Stimulated activated CD4-positive, alpha-beta T cell treated with anti-CD3 and anti-CD28 coated beads, Interleukin-1b, Interleukin-23, amount 100 ng/mL, for 1 hour (primary cell): ENCODE data around the gene NCKAP5L.
"Not testable (repeated sequence)": the region's sequence is repeated elsewhere in the genome, so short reads cannot be mapped to it uniquely, and the experiment has no call there.

Experiments used
- DNase-seq, 2 donors: peaks; one replicate each; pipeline ENCODE4 v3.0.0-alpha.2; 2020; ENCODE audit warnings: low read depth in 2 of 2

NCKAP5L gene

GRCh38 chr12:49800421-49801140 lies 27.6 kb downstream of the NCKAP5L start:
- DNase-seq, result no peak

GRCh38 chr12:49798934-49799333 lies 29.3 kb downstream of the NCKAP5L start:
- DNase-seq, result no peak

GRCh38 chr12:49798248-49798647 lies 30.0 kb downstream of the NCKAP5L start:
- no peak for DNase-seq

GRCh38 chr12:49797449-49797776 lies 30.8 kb downstream of the NCKAP5L start:
- DNase-seq, result no peak

DNA sequence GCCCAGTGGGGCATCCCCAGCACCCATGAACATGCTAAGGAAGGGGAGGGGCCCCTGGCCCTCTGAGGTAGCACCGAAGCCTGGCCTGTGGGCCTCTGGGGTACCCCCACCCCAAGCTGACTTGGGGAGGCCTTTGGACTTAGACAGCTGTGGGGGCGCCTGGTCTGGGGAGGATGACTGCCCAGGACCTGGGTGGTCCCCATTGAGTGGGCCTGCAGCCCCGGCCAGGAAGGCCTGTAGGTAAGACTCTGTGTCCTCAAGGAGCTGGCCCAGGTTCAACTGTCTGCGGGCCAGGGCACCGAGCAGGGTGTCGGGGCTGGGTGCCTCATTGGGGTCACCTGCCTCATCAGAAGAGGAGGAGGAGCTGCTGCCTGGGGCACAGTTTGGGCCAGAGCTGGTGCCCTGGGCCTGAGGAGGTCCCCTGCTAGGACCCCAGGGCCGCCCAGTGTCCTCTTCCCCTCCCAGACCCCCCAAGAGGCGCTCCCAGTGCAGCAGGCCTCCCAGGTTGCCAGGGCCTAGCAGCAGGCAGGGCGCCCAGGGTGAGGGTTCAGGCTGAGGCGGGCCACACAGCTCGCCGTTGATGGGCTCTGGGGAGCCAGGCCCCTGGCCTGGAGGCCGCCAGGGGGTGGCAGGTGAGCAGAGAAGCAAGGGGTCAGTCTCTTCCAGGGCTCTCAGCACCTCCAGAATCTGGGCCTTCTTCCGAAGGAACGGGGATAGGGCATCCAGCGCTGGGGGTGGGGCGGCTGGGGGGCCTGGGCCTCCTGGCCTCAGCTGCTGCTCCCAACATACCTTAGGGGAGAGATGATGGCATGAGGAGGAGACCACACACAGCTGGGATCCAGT lies 31.4 kb downstream of the NCKAP5L start:
- DNase-seq, result no peak

DNA sequence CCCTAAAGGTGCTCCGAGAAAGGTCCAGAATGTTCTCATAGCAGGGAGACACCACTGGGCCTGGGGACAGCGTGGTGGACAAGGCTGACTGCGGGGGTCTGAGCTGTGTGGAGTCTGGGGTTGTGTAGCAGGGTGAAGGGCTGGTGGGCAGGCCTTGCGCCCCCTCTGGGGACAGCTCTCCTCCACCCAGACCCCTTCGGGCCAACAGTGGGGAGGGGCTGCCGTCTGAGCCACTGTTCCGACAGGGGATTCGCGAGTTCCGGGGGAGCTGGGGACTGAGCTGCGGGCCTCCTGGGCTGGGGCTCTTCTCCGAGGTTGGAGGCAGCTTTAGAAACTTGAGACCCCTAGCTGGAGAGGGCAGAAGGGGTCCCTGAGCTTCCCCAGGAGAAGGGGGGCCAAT lies 32.1 kb downstream of the NCKAP5L start:
- no peak for DNase-seq

DNA sequence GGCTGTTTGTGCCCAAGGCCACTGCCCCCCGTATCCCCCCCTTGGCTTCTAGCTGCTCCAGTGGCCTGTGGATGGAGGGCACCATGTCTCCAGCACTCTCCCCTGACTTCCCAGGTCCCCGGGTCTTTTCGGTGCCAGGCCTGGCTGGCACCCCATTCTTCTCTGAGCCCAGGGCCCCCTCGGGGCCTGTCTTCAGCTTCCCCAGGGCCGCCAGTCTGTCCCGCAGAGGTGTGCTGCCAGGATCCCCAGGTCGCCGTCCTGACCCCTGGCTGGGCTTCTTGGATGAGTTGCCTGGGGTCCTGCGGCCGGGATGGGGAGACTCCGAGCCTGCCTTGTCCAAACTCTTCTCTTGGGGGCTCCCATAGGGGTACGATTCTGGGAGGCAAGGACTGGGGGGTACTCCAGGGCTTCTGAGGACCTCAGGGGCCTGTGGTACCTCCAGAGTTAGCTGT lies 32.5 kb downstream of the NCKAP5L start:
- DNase-seq, result no peak

DNA sequence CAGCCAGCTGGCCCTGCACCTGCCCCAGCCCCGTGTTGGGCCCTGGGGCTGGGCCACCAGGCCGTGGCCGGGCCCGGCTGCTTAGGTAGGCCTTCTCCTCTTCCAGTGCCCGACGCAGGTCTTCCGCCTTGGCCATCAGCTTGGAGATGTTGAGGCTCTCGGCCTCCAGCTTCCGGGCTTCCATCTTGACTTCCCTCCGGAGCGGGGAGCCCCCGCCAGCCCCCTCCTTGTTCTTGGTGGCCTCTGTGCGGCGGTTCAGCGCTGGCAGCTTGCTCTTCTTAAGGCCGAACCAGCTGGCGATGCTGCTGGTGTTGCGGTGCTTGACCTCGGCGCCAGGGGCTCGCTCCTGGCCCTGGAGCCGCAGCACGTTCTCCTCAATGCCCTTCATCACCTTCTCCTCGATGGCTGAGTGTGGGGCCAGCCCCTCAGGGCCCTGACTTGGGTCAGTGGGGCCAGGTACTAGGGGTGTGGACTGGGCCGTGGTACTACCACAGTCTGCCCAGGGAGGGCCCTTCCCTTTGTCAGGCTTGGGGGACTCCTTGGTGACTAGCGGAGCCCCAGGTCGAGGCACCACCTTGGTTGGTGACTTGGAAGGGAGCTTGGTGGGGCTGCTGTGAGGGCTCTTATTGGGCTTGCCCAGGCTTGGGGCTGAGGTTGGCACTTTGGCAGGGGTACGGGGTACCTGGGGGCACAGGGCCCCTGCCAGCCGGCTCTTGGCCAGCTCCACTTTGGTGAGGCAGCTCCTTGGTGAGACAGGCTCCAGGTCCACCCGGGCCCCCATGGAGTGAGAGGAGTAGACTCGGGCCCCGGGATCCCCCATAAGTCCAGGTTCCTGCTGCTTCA lies 33.2 kb downstream of the NCKAP5L start:
- no peak for DNase-seq

DNA sequence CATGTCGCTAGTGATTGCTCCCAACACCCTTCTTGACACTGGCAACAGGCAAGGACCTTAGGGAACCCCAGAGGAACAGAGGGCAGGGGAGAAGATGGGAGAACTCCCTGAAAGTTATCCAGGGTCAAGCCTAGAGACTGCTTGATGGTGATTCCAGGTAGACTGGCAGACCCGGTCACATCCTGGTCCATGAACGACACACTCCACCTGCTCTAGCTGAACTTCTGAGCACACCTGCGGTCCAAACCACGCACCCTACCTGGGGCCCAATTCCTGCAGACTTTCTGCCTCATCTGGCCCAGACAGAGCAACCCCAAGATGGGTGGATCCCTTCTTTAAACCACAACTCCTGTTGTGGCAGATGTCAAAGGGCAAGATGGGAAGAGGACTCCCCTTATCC lies 34.2 kb downstream of the NCKAP5L start:
- no peak for DNase-seq

GRCh38 chr12:49793620-49794019 lies 34.6 kb downstream of the NCKAP5L start:
- no peak for DNase-seq

DNA sequence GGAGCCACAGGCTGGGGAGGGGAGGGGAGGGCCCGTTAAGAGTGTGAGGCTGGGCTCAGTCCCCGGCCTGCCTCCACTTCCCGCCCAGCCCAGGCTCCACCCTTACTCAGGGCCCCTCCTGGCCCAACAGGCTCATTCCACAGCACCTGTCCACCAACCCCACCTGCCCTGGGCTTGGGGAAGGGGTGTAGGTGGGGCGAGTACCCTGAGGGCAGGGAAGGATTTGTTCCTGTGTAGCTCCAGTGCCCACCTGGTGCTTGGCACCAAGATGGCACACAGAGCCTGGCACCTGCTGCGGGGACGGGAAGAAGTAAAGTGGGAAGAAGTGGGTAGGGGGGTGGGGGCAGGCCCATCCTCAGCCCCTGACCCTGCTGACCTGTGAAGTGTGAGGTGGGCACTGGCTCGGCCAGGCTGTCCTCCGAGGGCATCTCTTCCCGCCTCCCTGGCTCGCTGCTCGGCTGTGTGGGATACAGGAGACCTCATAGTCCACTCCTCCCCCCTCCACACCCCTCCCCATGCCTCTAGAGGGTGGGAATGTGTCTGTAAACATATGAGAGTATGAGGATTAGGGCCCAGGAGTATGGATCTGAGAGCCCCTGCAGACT lies 35.1 kb downstream of the NCKAP5L start:
- DNase-seq, result no peak

- no peak for DNase-seq
These were observed 35.8 kb downstream of the NCKAP5L start for GRCh38 chr12:49792181-49792970.

- no peak for DNase-seq
These were observed 36.5 kb downstream of the NCKAP5L start for GRCh38 chr12:49791700-49792099.

DNA sequence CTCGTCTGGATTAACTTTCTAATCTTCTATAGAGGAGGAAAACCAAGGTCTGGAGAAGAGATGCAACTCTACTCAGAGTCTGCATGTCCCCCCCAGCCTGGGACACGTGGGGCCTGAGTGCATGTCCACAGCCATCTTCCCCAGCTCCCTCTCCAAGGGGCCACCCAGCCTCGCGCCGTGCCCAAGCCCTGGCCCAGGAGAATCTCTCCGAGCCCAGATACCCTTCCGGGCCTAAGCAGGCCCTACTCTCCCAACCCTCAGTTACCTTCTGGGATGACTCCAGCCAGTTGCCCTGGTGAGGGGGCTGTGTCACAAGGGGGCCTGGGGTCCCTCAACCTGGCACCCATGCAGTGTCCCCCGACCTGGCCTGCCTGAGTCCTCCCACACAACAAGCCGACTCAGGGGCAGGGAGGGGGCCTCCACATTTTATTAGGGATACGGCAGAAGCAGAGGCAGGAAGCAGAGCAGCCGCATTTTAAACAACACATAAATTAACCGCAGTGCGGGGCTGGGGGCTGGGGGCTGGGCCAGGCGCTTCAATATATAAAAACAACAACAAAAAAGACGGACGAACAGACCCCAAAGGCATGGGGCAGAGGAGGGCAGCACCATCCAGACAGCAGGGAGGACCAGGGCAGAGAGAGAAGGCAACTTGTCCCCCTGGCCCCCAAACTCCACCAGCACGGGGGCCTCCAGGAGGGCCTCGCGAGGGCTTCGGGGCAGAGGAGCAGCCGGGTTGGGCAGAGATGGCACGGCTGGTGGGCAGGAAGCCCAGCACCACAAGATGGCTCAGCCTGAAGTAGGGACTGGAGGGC lies 37.3 kb downstream of the NCKAP5L start:
- DNase-seq, result no peak

GRCh38 chr12:49789992-49790391 lies 38.2 kb downstream of the NCKAP5L start:
- DNase-seq, result no peak

DNA sequence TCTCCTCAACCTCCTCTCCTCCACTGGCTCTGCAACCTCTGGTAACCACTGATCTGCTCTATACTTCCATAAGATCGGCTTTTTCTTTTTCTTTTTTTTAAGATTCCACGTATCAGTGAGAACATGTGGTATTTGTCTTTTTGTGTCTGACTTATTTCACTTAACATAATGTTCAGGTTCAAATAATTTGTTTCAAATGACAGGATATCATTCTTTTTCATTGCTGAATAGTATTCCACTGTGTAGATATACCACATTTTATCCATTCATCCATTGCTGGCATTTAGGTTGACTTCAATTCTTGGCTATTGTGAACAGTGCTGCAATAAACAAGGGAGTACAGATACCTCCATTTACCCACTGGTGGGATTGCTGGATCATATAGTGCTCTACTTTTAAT lies 40.5 kb downstream of the NCKAP5L start:
- DNase-seq, result no peak

- no peak for DNase-seq
These were observed 43.3 kb downstream of the NCKAP5L start for GRCh38 chr12:49784756-49785409.

GRCh38 chr12:49783917-49784676 lies 44.1 kb downstream of the NCKAP5L start:
- DNase-seq, result no peak

GRCh38 chr12:49780914-49781313 lies 47.3 kb downstream of the NCKAP5L start:
- not testable (repeated sequence) for DNase-seq
